Measurements from ENCODE around the gene IL6. TPM values are rescaled to one million over a fixed set of nuclear protein-coding genes. Genes with fewer than 3 reads are reported as not detected.

The IL6 gene
- polyA plus RNA-seq, 2 of the 4 experiments (the other 2 are of a cell fraction) = 1.3 to 2.9 TPM

DNA sequence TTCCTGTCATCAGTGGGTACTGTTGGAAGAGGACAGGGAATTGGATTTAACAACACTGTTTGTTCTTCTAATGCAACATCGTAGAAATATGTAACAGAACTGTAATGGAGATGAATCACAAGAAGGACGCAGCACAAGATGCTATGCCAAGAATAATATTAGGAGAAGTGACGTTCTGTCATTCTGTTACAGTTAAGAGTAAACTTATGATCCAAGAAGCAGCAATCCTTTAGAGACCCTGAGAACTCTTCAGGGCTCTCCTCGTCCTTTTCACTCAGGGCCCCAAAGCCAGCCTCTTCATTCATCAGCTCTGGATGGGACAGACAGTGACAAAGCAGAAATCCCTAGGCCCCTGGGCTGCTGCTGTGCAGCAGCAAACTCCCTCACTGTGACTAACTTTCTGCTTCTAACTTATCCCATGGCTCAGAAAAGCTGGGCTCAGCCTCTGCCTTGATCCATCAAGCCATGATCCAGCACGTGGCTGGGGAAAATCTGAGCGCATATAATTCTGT, 8.7 kb upstream of the IL6 start (continued):
- TF ChIP-seq NPAS2 (CRISPR knock-in tag; IDR thresholded peaks at IDR 0.05; ENCODE audit: borderline replicate concordance) (no peak), TFCP2L1 (CRISPR knock-in tag; IDR thresholded peaks at IDR 0.05) (no peak), FOXS1 (CRISPR knock-in tag; IDR thresholded peaks at IDR 0.05) (peak; percentile 98; the same call in 1 of the 2 replicates), CBX8 (IDR thresholded peaks at IDR 0.05) (no peak), ZNF302 (CRISPR knock-in tag; IDR thresholded peaks at IDR 0.05) (no peak), HDAC2 (IDR thresholded peaks at IDR 0.05) (no peak), POLR2A (IDR thresholded peaks at IDR 0.05; ENCODE audit: low read length) (no peak), NFE2L2 (conservative IDR thresholded peaks at IDR 0.05; ENCODE audit: low read length) (no peak), MAZ (IDR thresholded peaks at IDR 0.05; ENCODE audit: borderline replicate concordance, low read depth, low read length) (no peak), EHF (CRISPR knock-in tag; IDR thresholded peaks at IDR 0.05) (no peak), FOSL2 (IDR thresholded peaks at IDR 0.05) (peak; percentile 90), FOSL2 (CRISPR knock-in tag; IDR thresholded peaks at IDR 0.05) (peak; percentile 94), JUN (IDR thresholded peaks at IDR 0.05) (peak; percentile 74 to 76; a peak in 3 of 5 replicates), HOXA7 (CRISPR knock-in tag; IDR thresholded peaks at IDR 0.05) (no peak), MYC (IDR thresholded peaks at IDR 0.05; ENCODE audit: borderline replicate concordance, low read length) (no peak), KDM1A (IDR thresholded peaks at IDR 0.05; ENCODE audit: low read depth) (no peak), CHD2 (IDR thresholded peaks at IDR 0.05; ENCODE audit: low read length, partially characterized antibody) (no peak), PHF8 (IDR thresholded peaks at IDR 0.05; ENCODE audit: borderline replicate concordance, low read depth) (no peak), CEBPB (IDR thresholded peaks at IDR 0.05) (peak; percentile 69 to 79; a peak in 3 of 4 replicates), HOXB13 (CRISPR knock-in tag; IDR thresholded peaks at IDR 0.05; ENCODE audit: low read depth) (peak; percentile 66; the same call in 1 of the 2 replicates), EHMT2 (IDR thresholded peaks at IDR 0.05; ENCODE audit: low read depth) (no peak), RAD21 (conservative IDR thresholded peaks at IDR 0.05 in 1 of 2, IDR thresholded peaks at IDR 0.05 in 1 of 2) (no peak; a peak in 1 of 5 replicates), CBX2 (IDR thresholded peaks at IDR 0.05; ENCODE audit: borderline replicate concordance, low read depth) (no peak), ZSCAN20 (CRISPR knock-in tag; IDR thresholded peaks at IDR 0.05) (no peak), BHLHE40 (IDR thresholded peaks at IDR 0.05; ENCODE audit: low read depth, low read length) (no peak), ZC3H11A (IDR thresholded peaks at IDR 0.05) (no peak)
- TF ChIP-seq, protein P1, sequence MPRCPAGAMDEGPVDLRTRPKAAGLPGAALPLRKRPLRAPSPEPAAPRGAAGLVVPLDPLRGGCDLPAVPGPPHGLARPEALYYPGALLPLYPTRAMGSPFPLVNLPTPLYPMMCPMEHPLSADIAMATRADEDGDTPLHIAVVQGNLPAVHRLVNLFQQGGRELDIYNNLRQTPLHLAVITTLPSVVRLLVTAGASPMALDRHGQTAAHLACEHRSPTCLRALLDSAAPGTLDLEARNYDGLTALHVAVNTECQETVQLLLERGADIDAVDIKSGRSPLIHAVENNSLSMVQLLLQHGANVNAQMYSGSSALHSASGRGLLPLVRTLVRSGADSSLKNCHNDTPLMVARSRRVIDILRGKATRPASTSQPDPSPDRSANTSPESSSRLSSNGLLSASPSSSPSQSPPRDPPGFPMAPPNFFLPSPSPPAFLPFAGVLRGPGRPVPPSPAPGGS (IDR thresholded peaks at IDR 0.05) = peak; percentile 69; the same call in 1 of the 3 replicates
- TF ChIP-seq, protein P2, sequence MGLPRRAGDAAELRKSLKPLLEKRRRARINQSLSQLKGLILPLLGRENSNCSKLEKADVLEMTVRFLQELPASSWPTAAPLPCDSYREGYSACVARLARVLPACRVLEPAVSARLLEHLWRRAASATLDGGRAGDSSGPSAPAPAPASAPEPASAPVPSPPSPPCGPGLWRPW (IDR thresholded peaks at IDR 0.05) = peak; percentile 57; the same call in 1 of the 2 replicates
- TF ChIP-seq, protein P3, sequence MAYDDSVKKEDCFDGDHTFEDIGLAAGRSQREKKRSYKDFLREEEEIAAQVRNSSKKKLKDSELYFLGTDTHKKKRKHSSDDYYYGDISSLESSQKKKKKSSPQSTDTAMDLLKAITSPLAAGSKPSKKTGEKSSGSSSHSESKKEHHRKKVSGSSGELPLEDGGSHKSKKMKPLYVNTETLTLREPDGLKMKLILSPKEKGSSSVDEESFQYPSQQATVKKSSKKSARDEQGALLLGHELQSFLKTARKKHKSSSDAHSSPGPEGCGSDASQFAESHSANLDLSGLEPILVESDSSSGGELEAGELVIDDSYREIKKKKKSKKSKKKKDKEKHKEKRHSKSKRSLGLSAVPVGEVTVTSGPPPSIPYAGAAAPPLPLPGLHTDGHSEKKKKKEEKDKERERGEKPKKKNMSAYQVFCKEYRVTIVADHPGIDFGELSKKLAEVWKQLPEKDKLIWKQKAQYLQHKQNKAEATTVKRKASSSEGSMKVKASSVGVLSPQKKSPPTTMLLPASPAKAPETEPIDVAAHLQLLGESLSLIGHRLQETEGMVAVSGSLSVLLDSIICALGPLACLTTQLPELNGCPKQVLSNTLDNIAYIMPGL (CRISPR knock-in tag; IDR thresholded peaks at IDR 0.05; ENCODE audit: borderline replicate concordance) = no peak
- TF ChIP-seq, protein P4, sequence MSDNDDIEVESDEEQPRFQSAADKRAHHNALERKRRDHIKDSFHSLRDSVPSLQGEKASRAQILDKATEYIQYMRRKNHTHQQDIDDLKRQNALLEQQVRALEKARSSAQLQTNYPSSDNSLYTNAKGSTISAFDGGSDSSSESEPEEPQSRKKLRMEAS (IDR thresholded peaks at IDR 0.05) = peak; percentile 62; the same call in 1 of the 2 replicates
- TF ChIP-seq, protein P5, sequence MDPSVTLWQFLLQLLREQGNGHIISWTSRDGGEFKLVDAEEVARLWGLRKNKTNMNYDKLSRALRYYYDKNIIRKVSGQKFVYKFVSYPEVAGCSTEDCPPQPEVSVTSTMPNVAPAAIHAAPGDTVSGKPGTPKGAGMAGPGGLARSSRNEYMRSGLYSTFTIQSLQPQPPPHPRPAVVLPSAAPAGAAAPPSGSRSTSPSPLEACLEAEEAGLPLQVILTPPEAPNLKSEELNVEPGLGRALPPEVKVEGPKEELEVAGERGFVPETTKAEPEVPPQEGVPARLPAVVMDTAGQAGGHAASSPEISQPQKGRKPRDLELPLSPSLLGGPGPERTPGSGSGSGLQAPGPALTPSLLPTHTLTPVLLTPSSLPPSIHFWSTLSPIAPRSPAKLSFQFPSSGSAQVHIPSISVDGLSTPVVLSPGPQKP (IDR thresholded peaks at IDR 0.05; ENCODE audit: low read depth, low read length) = no peak
- TF ChIP-seq, protein P6, sequence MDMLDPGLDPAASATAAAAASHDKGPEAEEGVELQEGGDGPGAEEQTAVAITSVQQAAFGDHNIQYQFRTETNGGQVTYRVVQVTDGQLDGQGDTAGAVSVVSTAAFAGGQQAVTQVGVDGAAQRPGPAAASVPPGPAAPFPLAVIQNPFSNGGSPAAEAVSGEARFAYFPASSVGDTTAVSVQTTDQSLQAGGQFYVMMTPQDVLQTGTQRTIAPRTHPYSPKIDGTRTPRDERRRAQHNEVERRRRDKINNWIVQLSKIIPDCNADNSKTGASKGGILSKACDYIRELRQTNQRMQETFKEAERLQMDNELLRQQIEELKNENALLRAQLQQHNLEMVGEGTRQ (IDR thresholded peaks at IDR 0.05) = no peak
- TF ChIP-seq, protein P7, sequence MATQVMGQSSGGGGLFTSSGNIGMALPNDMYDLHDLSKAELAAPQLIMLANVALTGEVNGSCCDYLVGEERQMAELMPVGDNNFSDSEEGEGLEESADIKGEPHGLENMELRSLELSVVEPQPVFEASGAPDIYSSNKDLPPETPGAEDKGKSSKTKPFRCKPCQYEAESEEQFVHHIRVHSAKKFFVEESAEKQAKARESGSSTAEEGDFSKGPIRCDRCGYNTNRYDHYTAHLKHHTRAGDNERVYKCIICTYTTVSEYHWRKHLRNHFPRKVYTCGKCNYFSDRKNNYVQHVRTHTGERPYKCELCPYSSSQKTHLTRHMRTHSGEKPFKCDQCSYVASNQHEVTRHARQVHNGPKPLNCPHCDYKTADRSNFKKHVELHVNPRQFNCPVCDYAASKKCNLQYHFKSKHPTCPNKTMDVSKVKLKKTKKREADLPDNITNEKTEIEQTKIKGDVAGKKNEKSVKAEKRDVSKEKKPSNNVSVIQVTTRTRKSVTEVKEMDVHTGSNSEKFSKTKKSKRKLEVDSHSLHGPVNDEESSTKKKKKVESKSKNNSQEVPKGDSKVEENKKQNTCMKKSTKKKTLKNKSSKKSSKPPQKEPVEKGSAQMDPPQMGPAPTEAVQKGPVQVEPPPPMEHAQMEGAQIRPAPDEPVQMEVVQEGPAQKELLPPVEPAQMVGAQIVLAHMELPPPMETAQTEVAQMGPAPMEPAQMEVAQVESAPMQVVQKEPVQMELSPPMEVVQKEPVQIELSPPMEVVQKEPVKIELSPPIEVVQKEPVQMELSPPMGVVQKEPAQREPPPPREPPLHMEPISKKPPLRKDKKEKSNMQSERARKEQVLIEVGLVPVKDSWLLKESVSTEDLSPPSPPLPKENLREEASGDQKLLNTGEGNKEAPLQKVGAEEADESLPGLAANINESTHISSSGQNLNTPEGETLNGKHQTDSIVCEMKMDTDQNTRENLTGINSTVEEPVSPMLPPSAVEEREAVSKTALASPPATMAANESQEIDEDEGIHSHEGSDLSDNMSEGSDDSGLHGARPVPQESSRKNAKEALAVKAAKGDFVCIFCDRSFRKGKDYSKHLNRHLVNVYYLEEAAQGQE (IDR thresholded peaks at IDR 0.05) = no peak

Measured in A549 (cell line).